MM.1S (cell line): ENCODE data around the gene ARHGAP35.
"Not testable (repeated sequence)": the region's sequence is repeated elsewhere in the genome, so short reads cannot be mapped to it uniquely, and the experiment has no call there.

Source experiments
- DNase-seq: peaks from one replicate; pipeline ENCODE4 v3.0.0-alpha.2; 2015
- H2AFZ ChIP-seq: fragments of 300-600 bp; sonication (generic); 2 replicates; pipeline ENCODE4 v1.6.0; 2016; ENCODE audit warnings: antibody characterized with exemption, low read length
- H3F3A ChIP-seq: fragments of 300-600 bp; sonication (generic); 2 replicates; pipeline ENCODE4 v1.6.1; 2016; ENCODE audit warnings: mild to moderate bottlenecking, antibody characterized with exemption, low read length, moderate library complexity, mixed read lengths; ENCODE audit not compliant: insufficient read depth
- H3K27ac ChIP-seq: fragments of 300-600 bp; sonication (generic); 2 replicates; pipeline ENCODE4 v1.5.1; 2016; ENCODE audit warnings: mild to moderate bottlenecking, low read length
- H3K27me3 ChIP-seq: fragments of 300-600 bp; sonication (generic); replicated peaks from 2 replicates; pipeline ENCODE4 v1.6.0; 2016; ENCODE audit warnings: low read length; ENCODE audit not compliant: insufficient read depth
- H3K36me3 ChIP-seq: fragments of 300-600 bp; sonication (generic); replicated peaks from 2 replicates; pipeline ENCODE4 v1.6.1; 2016; ENCODE audit warnings: mild to moderate bottlenecking, low read length, mixed read lengths; ENCODE audit not compliant: insufficient read depth
- H3K4me1 ChIP-seq: fragments of 300-600 bp; sonication (generic); 2 replicates; pipeline ENCODE4 v1.6.1; 2016; ENCODE audit warnings: low read length, mixed read lengths
- H3K4me2 ChIP-seq: fragments of 300-600 bp; sonication (generic); 2 replicates; pipeline ENCODE4 v1.6.0; 2016; ENCODE audit warnings: low read depth, low read length
- H3K4me3 ChIP-seq: fragments of 300-600 bp; sonication (generic); 2 replicates; pipeline ENCODE4 v1.5.1; 2016; ENCODE audit warnings: low read length, mixed read lengths
- H3K79me2 ChIP-seq: fragments of 300-600 bp; sonication (generic); 2 replicates; pipeline ENCODE4 v1.6.1; 2016; ENCODE audit warnings: mixed run types, low read length, mixed read lengths
- H3K9ac ChIP-seq: fragments of 300-600 bp; sonication (generic); 2 replicates; pipeline ENCODE4 v1.6.1; 2016; ENCODE audit warnings: low read length, mixed read lengths
- H3K9me2 ChIP-seq: fragments of 300-600 bp; sonication (generic); replicated peaks from 2 replicates; pipeline ENCODE4 v1.6.1; 2016; ENCODE audit warnings: mild to moderate bottlenecking, low read length, mixed read lengths; ENCODE audit not compliant: insufficient read depth
- H3K9me3 ChIP-seq: fragments of 300-600 bp; sonication (generic); replicated peaks from 2 replicates; pipeline ENCODE4 v1.6.1; 2016; ENCODE audit warnings: mild to moderate bottlenecking, low read length, mixed read lengths; ENCODE audit not compliant: insufficient read depth
- H4K20me1 ChIP-seq: fragments of 300-600 bp; sonication (generic); 2 replicates; pipeline ENCODE4 v1.6.1; 2016; ENCODE audit warnings: mild to moderate bottlenecking, low read length, moderate library complexity, mixed read lengths; ENCODE audit not compliant: insufficient read depth
- EZH2 ChIP-seq: fragments of 300-600 bp; sonication (generic); optimal IDR thresholded peaks from 2 replicates; pipeline ENCODE3; 2017; ENCODE audit warnings: low read depth, mild to moderate bottlenecking, antibody characterized with exemption, low read length, mixed read lengths
- EZH2phosphoT487 ChIP-seq: fragments of 300-600 bp; sonication (generic); IDR thresholded peaks from 2 replicates; pipeline ENCODE4 v1.6.1; 2018; ENCODE audit warnings: antibody characterized with exemption, low read length
- TF ChIP-seq, protein P1 (sequence below): fragments of 300-600 bp; sonication (generic); IDR thresholded peaks from 2 replicates; pipeline ENCODE4 v1.5.1; 2016; ENCODE audit warnings: antibody characterized with exemption, low read length, mixed read lengths

The ARHGAP35 gene

DNA sequence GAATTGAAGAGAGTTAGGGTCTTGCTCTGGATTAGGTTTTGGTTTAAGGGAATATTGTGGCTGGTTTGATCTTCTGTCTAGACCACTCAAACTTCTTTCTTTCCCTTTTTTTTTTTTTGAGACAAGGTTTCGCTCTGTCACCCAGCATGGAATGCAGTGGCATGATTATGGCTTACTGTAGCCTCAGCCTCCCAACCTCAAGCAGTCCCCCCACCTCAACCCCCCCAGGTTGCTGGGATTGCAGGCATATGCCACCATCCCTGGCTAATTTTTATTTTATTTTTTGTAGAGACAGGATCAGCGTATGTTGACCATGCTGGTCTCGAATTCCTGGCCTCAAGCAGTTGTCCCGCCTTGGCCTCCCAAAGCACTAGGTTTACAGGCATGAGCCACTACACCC lies 21.2 kb downstream of the ARHGAP35 start:
- H3K27me3 ChIP-seq = no peaks in the 10 kb centered on the region
- no peak for DNase-seq
- H3K9me3 ChIP-seq = no peaks in the 10 kb centered on the region
- H3K4me1 ChIP-seq = no peaks in the 10 kb centered on the region
- H3K4me2 ChIP-seq = no peak overlapping the region
- no peak overlapping the region for H3K27ac ChIP-seq
- H2AFZ ChIP-seq = no peak overlapping the region
- no peak overlapping the region for H3K9ac ChIP-seq
- TF ChIP-seq, protein P1, sequence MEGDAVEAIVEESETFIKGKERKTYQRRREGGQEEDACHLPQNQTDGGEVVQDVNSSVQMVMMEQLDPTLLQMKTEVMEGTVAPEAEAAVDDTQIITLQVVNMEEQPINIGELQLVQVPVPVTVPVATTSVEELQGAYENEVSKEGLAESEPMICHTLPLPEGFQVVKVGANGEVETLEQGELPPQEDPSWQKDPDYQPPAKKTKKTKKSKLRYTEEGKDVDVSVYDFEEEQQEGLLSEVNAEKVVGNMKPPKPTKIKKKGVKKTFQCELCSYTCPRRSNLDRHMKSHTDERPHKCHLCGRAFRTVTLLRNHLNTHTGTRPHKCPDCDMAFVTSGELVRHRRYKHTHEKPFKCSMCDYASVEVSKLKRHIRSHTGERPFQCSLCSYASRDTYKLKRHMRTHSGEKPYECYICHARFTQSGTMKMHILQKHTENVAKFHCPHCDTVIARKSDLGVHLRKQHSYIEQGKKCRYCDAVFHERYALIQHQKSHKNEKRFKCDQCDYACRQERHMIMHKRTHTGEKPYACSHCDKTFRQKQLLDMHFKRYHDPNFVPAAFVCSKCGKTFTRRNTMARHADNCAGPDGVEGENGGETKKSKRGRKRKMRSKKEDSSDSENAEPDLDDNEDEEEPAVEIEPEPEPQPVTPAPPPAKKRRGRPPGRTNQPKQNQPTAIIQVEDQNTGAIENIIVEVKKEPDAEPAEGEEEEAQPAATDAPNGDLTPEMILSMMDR = no peak
- TF ChIP-seq EZH2phosphoT487 (no peak), EZH2 (no peak)
- H4K20me1 ChIP-seq = no peaks in the 10 kb centered on the region
- 0 out of 2 replicates have a peak, but pooled peaks cover 4% of the 10 kb centered on the region for H3K79me2 ChIP-seq
- no peaks in the 10 kb centered on the region for H3K9me2 ChIP-seq
- no peaks in the 10 kb centered on the region for H3K36me3 ChIP-seq
- no peak overlapping the region for H3K4me3 ChIP-seq
- no peaks in the 10 kb centered on the region for H3F3A ChIP-seq

DNA sequence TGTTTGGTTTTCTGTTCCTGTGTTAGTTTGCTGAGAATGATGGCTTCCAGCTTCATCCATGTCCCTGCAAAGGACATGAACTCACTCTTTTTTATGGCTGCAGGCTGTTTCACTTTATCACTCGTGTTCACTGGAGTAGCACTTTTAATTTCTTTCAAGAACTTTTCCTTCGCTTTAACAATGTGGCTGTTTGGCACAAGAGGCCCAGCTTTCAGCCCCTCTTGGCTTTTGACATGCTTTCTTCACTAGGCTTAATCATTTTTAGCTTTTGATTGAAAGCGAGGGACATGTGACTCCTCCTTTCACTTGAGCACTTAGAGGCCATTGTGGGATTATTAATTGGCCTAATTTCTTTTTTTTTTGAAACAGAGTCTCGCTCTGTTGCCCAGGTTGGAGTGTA lies 22.0 kb downstream of the ARHGAP35 start:
- not testable (repeated sequence) for H3K27me3 ChIP-seq, H4K20me1 ChIP-seq, H3K4me1 ChIP-seq, H3F3A ChIP-seq, H2AFZ ChIP-seq, H3K27ac ChIP-seq, H3K79me2 ChIP-seq, H3K9ac ChIP-seq, H3K4me3 ChIP-seq, H3K36me3 ChIP-seq, H3K9me2 ChIP-seq, H3K9me3 ChIP-seq, H3K4me2 ChIP-seq, DNase-seq

- no peak overlapping the region for H3K27ac ChIP-seq
- H2AFZ ChIP-seq = no peak overlapping the region
- no peaks in the 10 kb centered on the region for H3F3A ChIP-seq
- H3K9me3 ChIP-seq = no peaks in the 10 kb centered on the region
- no peak overlapping the region for H3K9ac ChIP-seq
- H3K79me2 ChIP-seq = 0 out of 2 replicates have a peak, but pooled peaks cover 7% of the 10 kb centered on the region
- no peak overlapping the region for H3K4me2 ChIP-seq
- TF ChIP-seq, protein P1 = no peak
- TF ChIP-seq EZH2 = no peak
- TF ChIP-seq EZH2phosphoT487 = no peak
- H3K36me3 ChIP-seq = no peaks in the 10 kb centered on the region
- no peaks in the 10 kb centered on the region for H4K20me1 ChIP-seq
- no peaks in the 10 kb centered on the region for H3K27me3 ChIP-seq
- H3K9me2 ChIP-seq = no peaks in the 10 kb centered on the region
- H3K4me3 ChIP-seq = no peak overlapping the region
- no peak for DNase-seq
- no peaks in the 10 kb centered on the region for H3K4me1 ChIP-seq
These were observed 24.6 kb downstream of the ARHGAP35 start for GRCh38 chr19:46885411-46885810.

GRCh38 chr19:46886546-46887239 lies 25.9 kb downstream of the ARHGAP35 start:
- DNase-seq = no peak
- Histone ChIP-seq H3F3A (no peaks in the 10 kb centered on the region), H3K4me1 (no peaks in the 10 kb centered on the region), H3K4me3 (no peak overlapping the region), H3K79me2 (peaks cover 16% of the 10 kb centered on the region; the same call in 1 of the 2 replicates), H3K27ac (no peak overlapping the region), H3K9me2 (no peaks in the 10 kb centered on the region), H3K9me3 (no peaks in the 10 kb centered on the region), H3K4me2 (no peak overlapping the region), H4K20me1 (no peaks in the 10 kb centered on the region), H2AFZ (no peak overlapping the region), H3K9ac (no peak overlapping the region), H3K27me3 (no peaks in the 10 kb centered on the region), H3K36me3 (no peaks in the 10 kb centered on the region)
- TF ChIP-seq EZH2 (no peak), EZH2phosphoT487 (no peak)
- TF ChIP-seq, protein P1 = no peak
